Iris pigment epithelial cell (primary cell): ENCODE data around the gene TAS2R31.

Experiments
- DNase-seq: peaks from one replicate; pipeline ENCODE4 v3.0.0-alpha.2; 2011; ENCODE audit warnings: low read depth

Gene TAS2R31

DNA sequence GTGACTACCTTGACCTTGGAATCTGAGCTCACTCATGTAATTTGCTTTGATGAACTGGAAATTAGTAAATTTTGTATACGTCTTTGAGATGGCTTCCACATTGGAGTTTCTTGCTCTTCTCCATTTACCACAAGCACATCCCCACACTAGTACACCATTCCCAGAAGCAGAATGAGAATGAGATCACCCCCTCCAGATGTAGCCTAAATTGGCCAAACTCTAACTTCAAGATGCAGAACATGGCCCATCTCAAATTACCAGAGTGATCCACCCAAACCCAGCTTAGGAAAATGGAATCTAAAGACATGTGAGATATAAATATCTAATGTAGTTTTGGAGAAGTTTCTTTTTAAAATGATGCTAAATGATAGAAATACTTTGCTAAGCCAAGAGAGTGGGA lies 23.6 kb downstream of the TAS2R31 start:
- no peak for DNase-seq

DNA sequence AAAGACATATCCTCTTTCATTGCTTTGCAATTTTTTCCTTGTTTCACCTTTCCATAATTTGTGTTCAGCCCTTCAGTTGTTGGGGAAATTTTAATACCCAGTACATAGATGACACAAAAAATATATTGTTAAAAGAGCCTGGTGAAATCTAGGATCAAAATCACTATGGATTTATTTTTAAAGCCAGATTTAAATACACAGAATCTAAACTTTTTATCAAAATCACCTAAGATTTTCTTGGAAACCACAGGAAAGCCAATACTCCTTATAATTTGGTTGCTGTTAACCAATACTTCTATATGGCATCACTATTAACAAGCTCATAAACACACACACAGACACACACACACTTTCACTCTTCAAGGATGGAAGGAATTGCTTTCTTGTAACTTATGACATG lies 33.0 kb downstream of the TAS2R31 start, which contains the start of gene TAS2R20:
TSS of gene TAS2R20 (minus strand) at position 101 of the 400 bp plus-strand sequence. CDS start 429 bp downstream, outside the sequence.
- no peak for DNase-seq

DNA sequence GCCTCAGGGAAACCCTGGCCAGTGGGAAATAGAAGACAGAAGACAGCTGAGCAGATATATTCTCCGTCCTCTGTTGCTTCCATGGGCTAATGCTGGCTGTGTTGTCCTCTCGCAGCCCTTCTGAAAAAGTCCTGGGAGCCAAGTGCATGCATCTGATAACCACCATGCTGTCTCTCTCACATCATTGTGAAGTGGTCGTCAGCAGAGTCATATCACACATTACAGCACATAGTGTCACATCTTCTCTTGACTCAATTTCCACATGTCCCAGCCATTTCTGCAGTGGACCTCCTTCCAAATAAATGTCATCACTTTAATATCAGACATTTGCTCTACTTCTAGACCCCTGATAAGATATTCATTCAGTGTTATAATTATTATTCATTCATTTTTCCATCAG lies 36.9 kb downstream of the TAS2R31 start:
- DNase-seq, result no peak

DNA sequence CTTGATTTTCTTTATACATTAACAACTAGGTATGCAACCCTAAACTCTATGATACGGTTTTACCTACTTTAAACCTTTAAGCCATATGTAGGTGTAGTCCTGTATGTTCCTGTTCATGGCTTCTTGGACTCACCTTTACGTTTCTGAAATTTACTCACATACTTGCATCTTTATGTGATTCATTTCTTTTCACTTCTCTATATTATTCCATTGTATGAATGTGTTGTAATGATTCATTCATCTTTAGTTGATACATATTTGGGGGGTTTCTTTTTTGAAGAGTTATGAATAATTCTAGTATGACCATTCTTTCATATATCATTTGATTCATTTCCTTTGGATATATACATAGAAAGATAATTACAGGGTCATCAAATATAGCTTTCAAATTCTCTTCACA lies 42.1 kb downstream of the TAS2R31 start:
- DNase-seq, result no peak

DNA sequence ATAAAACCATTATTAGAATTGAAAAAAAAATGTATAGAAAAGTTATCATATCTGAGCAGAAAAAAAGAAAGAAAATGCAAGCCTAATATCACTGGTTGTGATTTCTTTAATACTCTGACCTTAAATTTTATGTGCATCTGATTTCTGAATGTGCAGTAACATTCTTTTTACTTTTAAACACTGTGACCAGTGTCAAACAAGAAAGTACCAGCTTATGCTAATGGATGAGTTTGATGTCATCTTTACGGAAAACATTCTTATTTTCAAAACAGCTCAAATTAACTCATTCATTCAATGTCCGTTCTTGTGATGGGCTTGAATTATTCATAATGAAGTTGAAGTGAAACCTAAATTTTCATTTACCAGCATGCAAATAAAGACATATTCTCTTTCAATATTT lies 44.4 kb downstream of the TAS2R31 start, which contains the start of gene TAS2R50:
TSS of gene TAS2R50 (minus strand) at position 101 of the 400 bp plus-strand sequence. CDS start at position 49, 52 bp downstream.
- no peak for DNase-seq

DNA sequence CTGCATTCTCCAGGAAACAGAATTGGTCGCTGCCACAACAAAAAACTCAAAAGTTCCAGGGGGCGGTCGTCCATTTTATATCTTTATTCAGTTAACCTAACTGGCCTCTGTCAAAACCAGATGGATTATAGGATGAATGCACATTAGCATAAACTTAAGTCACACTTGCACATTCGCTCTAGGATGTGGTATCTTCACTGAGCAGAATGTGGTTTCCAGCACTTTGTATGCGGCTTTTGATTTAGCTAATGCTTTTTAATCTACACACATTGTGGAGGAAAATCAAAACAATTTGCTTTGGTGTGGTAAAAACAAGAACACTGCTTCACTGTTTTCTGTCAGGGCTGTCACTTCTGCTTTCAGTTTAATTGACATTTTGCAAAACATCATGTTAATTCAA lies 49.0 kb downstream of the TAS2R31 start:
- no peak for DNase-seq
